ENCODE data around the gene UEVLD.

UEVLD gene

GRCh38 chr11:18623707-18624106 lies 35.2 kb upstream of the UEVLD start:
- in situ Hi-C loops (cut with HindIII; ENCODE audit: low sequenced_read_pairs) = no loop called here
- no peak for DNase-seq (ENCODE audit: low read depth, low spot score)
- no peak for TF ChIP-seq CTCF (IDR thresholded peaks at IDR 0.05; ENCODE audit: low read depth, low read length)

GRCh38 chr11:18618342-18619025 lies 29.9 kb upstream of the UEVLD start:
- DNase-seq (ENCODE audit: low read depth, low spot score) = peak; percentile 47
- TF ChIP-seq CTCF (IDR thresholded peaks at IDR 0.05; ENCODE audit: low read depth, low read length) = no peak
- no peak overlapping the region for H3K4me3 ChIP-seq (ENCODE audit: low read depth, low read length)
- in situ Hi-C loops (cut with HindIII; ENCODE audit: low sequenced_read_pairs) = no loop called here

More at GRCh38 chr11:18623707-18624106, 35.2 kb upstream of the UEVLD start:
- H3K4me3 ChIP-seq (ENCODE audit: low read depth, low read length) = no peak overlapping the region

GRCh38 chr11:18617688-18618341 lies 29.3 kb upstream of the UEVLD start:
- DNase-seq (ENCODE audit: low read depth, low spot score) = peak; percentile 83
- in situ Hi-C loops (cut with HindIII; ENCODE audit: low sequenced_read_pairs) = no loop called here
- H3K4me3 ChIP-seq (ENCODE audit: low read depth, low read length) = no peak overlapping the region
- TF ChIP-seq CTCF (IDR thresholded peaks at IDR 0.05; ENCODE audit: low read depth, low read length) = no peak

- peak; percentile 30 for DNase-seq (ENCODE audit: low read depth, low spot score)
- H3K4me3 ChIP-seq (ENCODE audit: low read depth, low read length) = no peak overlapping the region
- in situ Hi-C loops (cut with HindIII; ENCODE audit: low sequenced_read_pairs) = no loop called here
- TF ChIP-seq CTCF (IDR thresholded peaks at IDR 0.05; ENCODE audit: low read depth, low read length) = no peak
Measured at GRCh38 chr11:18615628-18616392, 27.3 kb upstream of the UEVLD start.

GRCh38 chr11:18614667-18615066 lies 26.1 kb upstream of the UEVLD start:
- TF ChIP-seq CTCF (IDR thresholded peaks at IDR 0.05; ENCODE audit: low read depth, low read length) = no peak
- in situ Hi-C loops (cut with HindIII; ENCODE audit: low sequenced_read_pairs) = no loop called here
- no peak for DNase-seq (ENCODE audit: low read depth, low spot score)
- no peak overlapping the region for H3K4me3 ChIP-seq (ENCODE audit: low read depth, low read length)

- DNase-seq (ENCODE audit: low read depth, low spot score) = no peak
- H3K4me3 ChIP-seq (ENCODE audit: low read depth, low read length) = no peak overlapping the region
- TF ChIP-seq CTCF (IDR thresholded peaks at IDR 0.05; ENCODE audit: low read depth, low read length) = no peak
- in situ Hi-C loops (cut with HindIII; ENCODE audit: low sequenced_read_pairs) = no loop called here
Measured at GRCh38 chr11:18612394-18612793, 23.9 kb upstream of the UEVLD start.

All from astrocyte of the spinal cord (primary cell).